Upper lobe of left lung (tissue), 6 donors: Measurements from ENCODE around the gene APPBP2. TPM values are rescaled to one million over a fixed set of nuclear protein-coding genes. Genes with fewer than 3 reads are reported as not detected.
"Not testable (repeated sequence)": the region's sequence is repeated elsewhere in the genome, so short reads cannot be mapped to it uniquely, and the experiment has no call there.

Experiments used
- ATAC-seq, 2 donors: fragments of 200-7000 bp; cut with Tn5 transposase; one replicate each; pipeline ENCODE4 v1.9.1; 2022; ENCODE audit warnings: mild to moderate bottlenecking in 2 of 2, moderate library complexity in 2 of 2; ENCODE audit not compliant: low FRiP score in 2 of 2
- DNase-seq, 2 donors: peaks; one replicate each; pipeline ENCODE4 v3.0.0-alpha.2; 2019 to 2020
- H3K27ac ChIP-seq, 4 donors: fragments of 200-600 bp; sonication (generic); one replicate each; pipeline ENCODE4 v1.5.1; 2016 to 2019
- H3K27me3 ChIP-seq, 4 donors: fragments of 200-600 bp; sonication (generic); one replicate each; pipeline ENCODE4 v1.5.1; 2017 to 2019
- H3K36me3 ChIP-seq, 4 donors: fragments of 200-600 bp; sonication (generic); one replicate each; pipeline ENCODE4 v1.5.1; 2016 to 2019
- H3K4me1 ChIP-seq, 4 donors: fragments of 200-600 bp; sonication (generic); one replicate each; pipeline ENCODE4 v1.5.1; 2018 to 2019
- H3K4me3 ChIP-seq, 4 donors: fragments of 200-600 bp; sonication (generic); one replicate each; pipeline ENCODE4 v1.5.1; 2017 to 2019; ENCODE audit warnings: mild to moderate bottlenecking in 2 of 4, moderate library complexity in 1 of 4
- H3K9me3 ChIP-seq, 4 donors: fragments of 200-600 bp; sonication (generic); one replicate each; pipeline ENCODE4 v1.5.1; 2018 to 2019
- EP300 ChIP-seq, 4 donors: sonication (generic); formaldehyde crosslinking; IDR thresholded peaks; one replicate each; pipeline ENCODE4 v1.5.1; 2017; ENCODE audit warnings: antibody characterized with exemption in 4 of 4, control low read depth in 2 of 4
- POLR2A ChIP-seq, 4 donors: fragments of 450-650 bp; IDR thresholded peaks; one replicate each; pipeline ENCODE4 v1.5.1; 2016 to 2017; ENCODE audit warnings: antibody characterized with exemption in 4 of 4, mild to moderate bottlenecking in 2 of 4
- POLR2AphosphoS5 ChIP-seq, 2 donors: sonication (generic); formaldehyde crosslinking; IDR thresholded peaks; one replicate each; pipeline ENCODE4 v1.5.1; 2017; ENCODE audit warnings: antibody characterized with exemption in 2 of 2
- WGBS, 2 donors: methylation state at CpG; one replicate each; pipeline ENCODE4 v1.1.5; 2017 to 2018; 5-methylcytosine and 5-hydroxymethylcytosine counted together
- total RNA-seq, 6 donors: library from RNA; depleted of rRNA in 4 of 6; stranded (reverse); fragments of >200 nt in 4 of 6; gene quantifications; one replicate each; pipeline versions ENCODE4 v1.1.0 to v1.2.1, GENCODE V29; 2016 to 2021
- TF ChIP-seq, protein P1 (sequence below), 6 experiments: fragments of 450-650 bp in 4 of 6; fragments of 200-600 bp in 2 of 6; sonication (generic) in 2 of 6; IDR thresholded peaks; one replicate each; pipeline ENCODE4 v1.5.1; 2016 to 2019; ENCODE audit warnings: antibody characterized with exemption in 6 of 6
- donor health status: DM: no; HTN: no; CAD: no; lungs with moderate emphysema.
- donor health status: DM: no; HTN: yes; CAD: no; lungs with severe emphysema.

Gene APPBP2
- total RNA-seq, 6 donors from 2014 or later = 17.4 to 42.9 (median 28.7) TPM

DNA sequence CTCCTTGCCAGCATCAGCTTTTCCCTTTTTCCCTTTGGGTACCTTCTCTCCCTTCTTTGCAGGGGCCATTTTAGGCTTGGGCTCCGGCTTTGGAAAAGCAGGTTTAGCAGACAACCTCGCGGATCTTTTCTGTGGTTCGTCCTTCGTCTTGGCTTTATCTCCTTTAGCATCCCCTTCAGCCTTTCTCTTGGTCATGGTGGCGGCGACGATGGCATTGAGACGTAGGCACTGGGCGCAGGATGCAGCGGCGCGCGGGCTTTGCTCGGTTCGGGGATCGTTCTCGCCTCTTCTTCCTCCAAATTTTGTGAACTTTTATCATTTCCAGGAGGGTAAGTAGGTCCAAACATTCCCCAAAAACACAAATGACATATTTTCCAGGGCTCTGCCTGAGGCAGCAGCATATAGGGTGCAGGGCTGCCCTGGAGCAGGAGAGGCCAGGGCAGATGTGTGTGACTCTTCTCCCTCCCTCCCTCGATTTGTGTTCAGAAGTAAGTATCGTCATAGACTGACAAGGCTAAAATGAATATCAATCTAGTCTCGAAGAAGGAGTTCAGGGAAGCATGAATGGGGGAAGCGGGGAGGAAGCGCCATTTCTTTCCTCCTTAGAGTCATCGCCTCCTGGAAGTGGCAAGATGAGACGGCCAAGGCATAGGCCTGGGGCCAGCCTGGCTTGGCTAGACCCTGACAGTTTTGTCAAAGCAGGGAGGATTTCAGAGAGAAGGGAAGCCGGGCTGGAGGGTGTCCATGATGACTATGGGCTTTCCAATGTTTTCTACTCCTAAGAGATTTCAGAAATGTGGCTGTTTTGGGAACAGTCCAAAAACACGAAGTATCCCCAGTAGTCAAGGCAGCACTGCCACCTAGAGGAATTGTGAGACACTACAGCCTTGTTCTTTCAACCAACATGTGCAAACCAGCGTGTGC, 90.5 kb downstream of the APPBP2 start:
- peak in 1 of 2 donors; percentile 70 for DNase-seq
- 76 to 78% methylated on average over 28 of the region's 28 CpGs for WGBS, 2 donors

DNA sequence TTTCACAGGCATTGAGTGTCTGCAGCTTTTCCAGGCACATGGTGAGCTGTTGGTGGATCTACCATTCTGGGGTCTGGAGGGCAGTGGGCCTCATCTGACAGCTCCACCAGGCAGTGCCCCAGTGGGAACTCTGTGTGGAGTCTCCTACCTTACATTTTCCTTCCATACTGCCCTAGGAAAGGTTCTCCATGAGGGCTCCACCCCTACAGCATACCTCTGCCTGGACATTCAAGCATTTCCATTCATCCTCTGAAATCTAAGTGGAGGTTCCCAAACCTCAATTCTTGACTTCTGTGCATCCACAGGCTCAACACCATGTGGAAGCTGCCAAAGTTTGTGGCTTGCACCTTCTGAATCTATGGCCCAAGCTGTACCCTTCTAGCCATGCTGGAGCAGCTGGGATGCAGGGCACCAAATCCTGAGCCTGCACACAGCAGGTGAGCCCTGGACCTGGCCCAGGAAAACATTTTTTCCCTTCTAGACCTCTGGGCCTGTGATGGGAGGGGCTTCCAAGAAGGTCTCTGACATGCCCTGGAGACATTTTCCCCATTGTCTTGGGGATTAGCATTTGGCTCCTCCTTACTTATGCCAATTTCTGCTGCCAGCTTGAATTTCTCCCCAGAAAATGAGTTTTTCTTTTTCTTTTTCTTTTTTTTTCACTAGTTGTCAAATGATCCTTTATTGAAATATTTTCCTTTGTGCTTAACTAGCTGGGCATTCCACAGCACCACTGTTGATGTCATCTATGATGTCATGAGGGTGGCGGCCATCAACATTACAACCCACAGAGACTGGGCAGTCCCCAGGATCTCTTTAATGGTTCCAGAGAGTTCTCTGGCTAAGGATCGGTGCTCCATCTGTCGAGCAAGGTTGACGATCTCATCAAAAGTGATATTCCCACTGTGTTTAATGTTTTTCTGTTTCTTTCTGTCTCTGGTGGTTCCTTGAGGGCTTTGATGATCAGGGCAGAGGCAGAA, 92.7 kb downstream of the APPBP2 start:
- H3K4me1 ChIP-seq, H3K36me3 ChIP-seq, ATAC-seq, H3K4me3 ChIP-seq, H3K27ac ChIP-seq, DNase-seq, H3K9me3 ChIP-seq, H3K27me3 ChIP-seq: not testable (repeated sequence)
- 90 to 97% methylated on average over 4 of the region's 4 CpGs for WGBS, 2 donors

More for the DNA sequence above, 90.5 kb downstream of the APPBP2 start:
- no peak overlapping the region for H3K27ac ChIP-seq
- TF ChIP-seq, protein P1, sequence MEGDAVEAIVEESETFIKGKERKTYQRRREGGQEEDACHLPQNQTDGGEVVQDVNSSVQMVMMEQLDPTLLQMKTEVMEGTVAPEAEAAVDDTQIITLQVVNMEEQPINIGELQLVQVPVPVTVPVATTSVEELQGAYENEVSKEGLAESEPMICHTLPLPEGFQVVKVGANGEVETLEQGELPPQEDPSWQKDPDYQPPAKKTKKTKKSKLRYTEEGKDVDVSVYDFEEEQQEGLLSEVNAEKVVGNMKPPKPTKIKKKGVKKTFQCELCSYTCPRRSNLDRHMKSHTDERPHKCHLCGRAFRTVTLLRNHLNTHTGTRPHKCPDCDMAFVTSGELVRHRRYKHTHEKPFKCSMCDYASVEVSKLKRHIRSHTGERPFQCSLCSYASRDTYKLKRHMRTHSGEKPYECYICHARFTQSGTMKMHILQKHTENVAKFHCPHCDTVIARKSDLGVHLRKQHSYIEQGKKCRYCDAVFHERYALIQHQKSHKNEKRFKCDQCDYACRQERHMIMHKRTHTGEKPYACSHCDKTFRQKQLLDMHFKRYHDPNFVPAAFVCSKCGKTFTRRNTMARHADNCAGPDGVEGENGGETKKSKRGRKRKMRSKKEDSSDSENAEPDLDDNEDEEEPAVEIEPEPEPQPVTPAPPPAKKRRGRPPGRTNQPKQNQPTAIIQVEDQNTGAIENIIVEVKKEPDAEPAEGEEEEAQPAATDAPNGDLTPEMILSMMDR (IDR thresholded peaks at IDR 0.05) = peak; percentile 77 to 94 (median 90)
- TF ChIP-seq POLR2AphosphoS5 (IDR thresholded peaks at IDR 0.05) = no peak
- TF ChIP-seq EP300 (IDR thresholded peaks at IDR 0.05) = no peak
- TF ChIP-seq POLR2A (IDR thresholded peaks at IDR 0.05) = no peak
- no peaks in the 10 kb centered on the region for H3K9me3 ChIP-seq
- peak; percentile 94 for ATAC-seq
- no peak overlapping the region for H3K4me3 ChIP-seq
- H3K36me3 ChIP-seq = no peaks in the 10 kb centered on the region
- H3K4me1 ChIP-seq = peaks cover 0 to 9% (median 0%) of the 10 kb centered on the region in 4 donors
- no peaks in the 10 kb centered on the region for H3K27me3 ChIP-seq

DNA sequence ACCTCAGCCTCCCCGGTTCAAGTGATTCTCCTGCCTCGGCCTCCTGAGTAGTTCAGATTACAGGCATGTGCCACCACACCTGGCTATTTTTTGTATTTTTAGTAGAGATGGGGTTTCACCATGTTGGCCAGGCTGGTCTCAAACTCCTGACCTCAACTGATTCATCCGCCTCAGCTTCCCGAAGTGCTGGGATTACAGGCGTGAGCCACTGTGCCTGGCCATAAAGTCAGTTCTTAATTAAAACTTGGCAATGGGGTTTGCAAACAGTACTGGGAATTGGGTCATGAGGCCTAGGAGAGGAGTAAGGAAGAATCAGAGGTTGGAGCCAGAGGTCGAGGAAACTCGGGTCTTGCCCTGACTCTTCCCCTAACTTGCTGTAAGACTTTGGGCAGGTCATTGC, 95.5 kb downstream of the APPBP2 start:
- not testable (repeated sequence) for H3K9me3 ChIP-seq, H3K27ac ChIP-seq, ATAC-seq, DNase-seq, H3K27me3 ChIP-seq, H3K4me3 ChIP-seq, H3K4me1 ChIP-seq, H3K36me3 ChIP-seq
- 94 to 95% methylated on average over 7 of the region's 7 CpGs for WGBS, 2 donors

DNA sequence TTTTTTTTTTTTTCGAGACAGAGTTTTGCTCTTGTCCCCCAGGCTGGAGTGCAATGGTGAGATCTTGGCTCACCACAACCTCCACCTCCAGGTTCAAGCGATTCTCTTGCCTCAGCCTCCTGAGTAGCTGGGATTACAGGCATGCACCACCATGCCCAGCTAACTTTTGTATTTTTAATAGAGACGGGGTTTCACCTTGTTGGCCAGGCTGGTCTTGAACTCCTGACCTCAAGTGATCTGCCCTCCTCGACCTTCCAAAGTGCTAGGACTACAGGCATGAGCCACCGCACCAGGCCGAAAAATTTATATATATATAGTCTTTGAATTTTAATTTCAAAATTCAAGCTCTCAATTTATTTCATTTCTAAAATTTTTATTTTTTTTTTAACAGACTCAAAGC, 97.6 kb downstream of the APPBP2 start:
- WGBS, 2 donors = 87% methylated on average over 6 of the region's 6 CpGs
- H3K4me1 ChIP-seq, H3K9me3 ChIP-seq, ATAC-seq, H3K36me3 ChIP-seq, DNase-seq, H3K4me3 ChIP-seq, H3K27me3 ChIP-seq, H3K27ac ChIP-seq: not testable (repeated sequence)

DNA sequence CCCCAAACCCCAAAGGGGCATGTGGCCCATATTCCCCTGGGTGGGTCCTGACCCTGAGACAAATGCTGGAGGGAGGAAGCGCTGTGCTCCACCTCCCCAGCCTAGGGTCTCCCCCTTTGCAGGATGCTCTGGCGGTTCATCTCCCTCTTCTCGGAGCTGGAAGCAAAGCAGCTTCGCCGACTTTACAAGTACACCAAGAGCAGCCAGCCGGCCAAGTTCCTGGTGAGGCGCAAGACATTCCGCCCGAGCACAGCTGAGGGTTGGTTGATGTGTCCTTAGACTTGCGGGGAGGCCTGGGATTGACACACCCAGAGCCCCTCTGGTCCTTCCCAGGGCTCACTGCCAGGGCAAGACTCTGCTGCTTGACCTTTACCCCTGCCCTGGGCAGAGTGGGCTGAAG, 99.4 kb downstream of the APPBP2 start:
- ATAC-seq = peak in 1 of 2 donors; percentile 6
- peak in 1 of 2 donors; percentile 34 for DNase-seq
- H3K4me3 ChIP-seq = no peak overlapping the region
- no peaks in the 10 kb centered on the region for H3K36me3 ChIP-seq
- peaks cover 0 to 4% (median under 1%) of the 10 kb centered on the region in 4 donors for H3K4me1 ChIP-seq
- H3K27me3 ChIP-seq = no peaks in the 10 kb centered on the region
- H3K9me3 ChIP-seq = no peaks in the 10 kb centered on the region
- WGBS, 2 donors = 92 to 94% methylated on average over 6 of the region's 10 CpGs
- no peak for TF ChIP-seq POLR2AphosphoS5 (IDR thresholded peaks at IDR 0.05)
- TF ChIP-seq, protein P1 (IDR thresholded peaks at IDR 0.05) = no peak
- TF ChIP-seq EP300 (IDR thresholded peaks at IDR 0.05) = no peak
- no peak for TF ChIP-seq POLR2A (IDR thresholded peaks at IDR 0.05)
- H3K27ac ChIP-seq = no peak overlapping the region

DNA sequence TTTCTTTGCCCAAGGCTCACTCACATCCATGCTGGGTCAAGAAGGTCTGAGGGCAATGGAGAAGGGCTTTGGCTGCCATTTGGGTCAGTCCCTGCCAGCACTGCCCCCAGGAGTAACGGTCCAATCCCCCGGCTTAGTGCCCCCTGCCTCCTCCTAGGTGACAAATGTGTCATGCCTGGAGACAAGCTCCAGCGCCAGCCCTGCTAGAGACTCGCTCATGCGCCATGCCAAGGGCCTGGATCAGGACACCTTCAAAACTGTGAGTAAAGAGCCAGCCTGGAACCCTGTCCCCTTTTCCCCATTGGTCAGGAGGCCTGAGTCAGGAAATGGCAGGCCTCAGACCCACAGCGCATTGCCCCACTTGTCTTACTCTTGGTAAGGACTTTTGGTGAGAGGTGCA, 100.4 kb downstream of the APPBP2 start:
- no peak for DNase-seq
- no peak for TF ChIP-seq EP300 (IDR thresholded peaks at IDR 0.05)
- TF ChIP-seq, protein P1 (IDR thresholded peaks at IDR 0.05) = no peak
- no peak for TF ChIP-seq POLR2AphosphoS5 (IDR thresholded peaks at IDR 0.05)
- no peak for TF ChIP-seq POLR2A (IDR thresholded peaks at IDR 0.05)
- Histone ChIP-seq H3K9me3 (no peaks in the 10 kb centered on the region), H3K4me1 (peaks cover 0 to 9% (median 4%) of the 10 kb centered on the region in 4 donors), H3K27ac (no peak overlapping the region), H3K36me3 (no peaks in the 10 kb centered on the region), H3K27me3 (no peaks in the 10 kb centered on the region), H3K4me3 (no peak overlapping the region)
- ATAC-seq = no peak
- WGBS, 2 donors = 93% methylated on average over 3 to 6 of the region's 6 CpGs
